Activated naive CD4-positive, alpha-beta T cell treated with anti-CD3 and anti-CD28 coated beads, Interleukin-2, amount 10 ng/mL, durations not matched to agents 7 days and 5 days (primary cell): ENCODE results near the gene ASH1L.
"Not testable (repeated sequence)": the region's sequence is repeated elsewhere in the genome, so short reads cannot be mapped to it uniquely, and the experiment has no call there.

Experiments used
- CTCF ChIA-PET: fragments of 350-600 bp; sonication (Branson Sonifier 250); formaldehyde crosslinking; loops from one replicate; lab custom pipeline; 2021; ENCODE audit warnings: antibody characterized with exemption; lab: Charles Lee
- DNase-seq: peaks from one replicate; pipeline ENCODE4 v3.0.0-alpha.2; 2020
- H3K27ac Mint-ChIP-seq: one replicate; pipeline ENCODE4 v1.8.0; 2021; ENCODE audit warnings: mild to moderate bottlenecking, moderate library complexity, mixed read lengths
- H3K27me3 Mint-ChIP-seq: one replicate; pipeline ENCODE4 v1.8.0; 2021; ENCODE audit warnings: mild to moderate bottlenecking, mixed read lengths
- H3K36me3 Mint-ChIP-seq: one replicate; pipeline ENCODE4 v1.8.0; 2021; ENCODE audit warnings: mixed read lengths
- H3K4me1 Mint-ChIP-seq: one replicate; pipeline ENCODE4 v1.8.0; 2021; ENCODE audit warnings: mixed read lengths
- H3K4me3 Mint-ChIP-seq: one replicate; pipeline ENCODE4 v1.8.0; 2021; ENCODE audit warnings: mild to moderate bottlenecking, moderate library complexity, mixed read lengths
- H3K9me3 Mint-ChIP-seq: one replicate; pipeline ENCODE4 v1.8.0; 2021; ENCODE audit warnings: mixed read lengths

Gene ASH1L

DNA sequence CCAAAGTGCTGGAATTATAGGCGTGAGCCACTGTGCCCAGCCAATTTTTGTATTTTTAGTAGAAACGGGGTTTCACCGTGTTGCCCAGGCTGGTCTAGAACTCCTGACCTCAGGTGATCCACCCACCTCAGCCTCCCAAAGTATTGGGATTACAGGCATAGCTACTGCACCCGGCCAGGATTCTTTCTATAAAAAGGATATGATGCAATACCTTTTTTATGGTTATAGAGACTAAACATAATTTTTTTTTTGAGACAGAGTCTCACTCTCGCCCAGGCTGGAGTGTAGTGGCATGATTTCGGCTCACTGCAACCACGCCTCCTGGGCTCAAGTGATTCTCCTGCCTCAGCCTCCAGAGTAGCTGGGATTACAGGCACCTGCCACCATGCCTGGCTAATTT is 233.7 kb downstream of the ASH1L start:
- not testable (repeated sequence) for H3K4me3 Mint-ChIP-seq, H3K27me3 Mint-ChIP-seq, H3K9me3 Mint-ChIP-seq, DNase-seq, H3K27ac Mint-ChIP-seq
- CTCF ChIA-PET = interaction anchor here (9.5 kb wide), 1 partner anchor 79 kb away, joined by 138 read pairs; no protein-coding TSS in a partner anchor
- Mint-ChIP-seq H3K36me3 (peaks cover 25% of the 10 kb centered on the region), H3K4me1 (peaks cover 22% of the 10 kb centered on the region)

- CTCF ChIA-PET = interaction anchor here (1.4 to 9.5 kb wide), 2 partner anchors 78 to 264 kb away, joined by 3 to 138 read pairs; no protein-coding TSS in a partner anchor
- Mint-ChIP-seq H3K36me3 (peaks cover 20% of the 10 kb centered on the region), H3K27ac (peak overlapping the region; percentile 64), H3K4me1 (peaks cover 22% of the 10 kb centered on the region), H3K27me3 (no peaks in the 10 kb centered on the region), H3K4me3 (no peak overlapping the region), H3K9me3 (no peaks in the 10 kb centered on the region)
- DNase-seq = no peak
Measured at GRCh38 chr1:155327981-155328380, 234.6 kb downstream of the ASH1L start.

GRCh38 chr1:155326631-155327037 is 236.0 kb downstream of the ASH1L start:
- CTCF ChIA-PET = interaction anchor here (9.5 kb wide), 1 partner anchor 77 kb away, joined by 138 read pairs; no protein-coding TSS in a partner anchor
- H3K27me3 Mint-ChIP-seq = no peaks in the 10 kb centered on the region
- H3K4me1 Mint-ChIP-seq = peaks cover 32% of the 10 kb centered on the region
- no peak for DNase-seq
- H3K27ac Mint-ChIP-seq = peak overlapping the region; percentile 37
- H3K9me3 Mint-ChIP-seq = no peaks in the 10 kb centered on the region
- peaks cover 20% of the 10 kb centered on the region for H3K36me3 Mint-ChIP-seq
- no peak overlapping the region for H3K4me3 Mint-ChIP-seq

- Mint-ChIP-seq H3K27me3 (no peaks in the 10 kb centered on the region), H3K4me1 (peaks cover 38% of the 10 kb centered on the region), H3K36me3 (peaks cover 16% of the 10 kb centered on the region), H3K4me3 (peak overlapping the region; percentile 87), H3K9me3 (no peaks in the 10 kb centered on the region), H3K27ac (peak overlapping the region; percentile 25)
- DNase-seq = no peak
- CTCF ChIA-PET = interaction anchor here (9.5 kb wide), 1 partner anchor 76 kb away, joined by 138 read pairs; no protein-coding TSS in a partner anchor
Measured at GRCh38 chr1:155326020-155326526, 236.5 kb downstream of the ASH1L start.

DNA sequence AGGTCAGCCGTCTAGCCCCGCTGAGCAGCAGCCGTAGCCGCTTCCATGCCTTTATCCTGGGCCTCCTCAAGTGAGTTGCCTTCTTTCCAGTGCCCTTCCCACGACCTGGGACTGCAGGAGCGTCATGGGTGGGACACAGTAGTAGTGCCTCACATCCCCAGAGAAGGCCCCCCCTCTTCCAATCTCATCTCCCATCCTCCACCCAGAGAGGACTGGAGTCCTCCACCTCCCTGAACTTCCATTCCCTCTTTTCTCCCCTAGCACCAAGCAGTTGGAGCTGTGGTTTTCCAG is 237.1 kb downstream of the ASH1L start:
- peaks cover 11% of the 10 kb centered on the region for H3K36me3 Mint-ChIP-seq
- H3K27me3 Mint-ChIP-seq = no peaks in the 10 kb centered on the region
- H3K4me1 Mint-ChIP-seq = peaks cover 43% of the 10 kb centered on the region
- DNase-seq = no peak
- H3K27ac Mint-ChIP-seq = no peak overlapping the region
- CTCF ChIA-PET = interaction anchor here (9.5 kb wide), 1 partner anchor 75 kb away, joined by 138 read pairs; no protein-coding TSS in a partner anchor
- peak overlapping the region; percentile 87 for H3K4me3 Mint-ChIP-seq
- no peaks in the 10 kb centered on the region for H3K9me3 Mint-ChIP-seq

DNA sequence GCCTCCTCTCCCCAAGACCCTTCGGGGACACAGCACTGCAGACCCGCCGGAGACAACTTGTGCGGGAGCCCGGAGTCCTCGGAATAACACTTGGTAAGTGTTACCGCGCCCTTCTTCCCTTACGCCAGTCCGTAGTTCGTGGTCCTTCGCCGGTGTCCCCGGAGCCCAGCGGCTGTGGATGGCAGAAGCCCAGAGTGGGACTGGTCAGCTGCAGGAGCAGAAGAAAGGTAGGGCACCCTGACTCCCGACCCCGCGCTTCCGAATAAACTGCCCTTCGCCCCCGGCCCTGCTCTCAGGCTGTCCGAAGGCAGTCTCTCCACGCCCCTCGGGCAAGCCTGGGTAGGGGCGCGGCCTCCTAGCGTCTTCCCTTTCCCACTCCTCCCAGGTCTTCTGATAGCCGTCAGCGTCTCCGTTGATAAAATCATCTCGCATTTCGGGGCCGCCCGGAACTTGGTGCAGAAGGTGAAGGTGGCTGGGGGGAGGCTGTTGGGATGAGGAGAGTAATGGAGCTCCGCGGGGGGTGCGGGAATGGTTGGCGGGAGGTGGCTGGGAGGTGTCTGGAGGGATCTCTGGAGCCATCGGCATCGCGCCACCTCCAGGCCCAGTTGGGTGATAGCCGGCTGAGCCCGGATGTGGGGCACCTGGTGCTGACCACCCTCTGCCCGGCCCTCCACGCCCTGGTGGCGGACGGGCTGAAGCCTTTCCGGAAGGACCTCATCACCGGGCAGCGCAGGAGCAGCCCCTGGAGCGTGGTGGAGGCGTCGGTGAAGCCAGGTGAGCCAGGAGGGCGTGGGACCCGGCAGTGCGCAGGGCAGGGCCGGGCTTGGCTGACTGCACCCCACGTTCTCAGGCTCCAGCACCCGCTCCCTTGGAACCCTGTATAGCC is 237.6 kb downstream of the ASH1L start:
- peak; percentile 50 for DNase-seq

DNA sequence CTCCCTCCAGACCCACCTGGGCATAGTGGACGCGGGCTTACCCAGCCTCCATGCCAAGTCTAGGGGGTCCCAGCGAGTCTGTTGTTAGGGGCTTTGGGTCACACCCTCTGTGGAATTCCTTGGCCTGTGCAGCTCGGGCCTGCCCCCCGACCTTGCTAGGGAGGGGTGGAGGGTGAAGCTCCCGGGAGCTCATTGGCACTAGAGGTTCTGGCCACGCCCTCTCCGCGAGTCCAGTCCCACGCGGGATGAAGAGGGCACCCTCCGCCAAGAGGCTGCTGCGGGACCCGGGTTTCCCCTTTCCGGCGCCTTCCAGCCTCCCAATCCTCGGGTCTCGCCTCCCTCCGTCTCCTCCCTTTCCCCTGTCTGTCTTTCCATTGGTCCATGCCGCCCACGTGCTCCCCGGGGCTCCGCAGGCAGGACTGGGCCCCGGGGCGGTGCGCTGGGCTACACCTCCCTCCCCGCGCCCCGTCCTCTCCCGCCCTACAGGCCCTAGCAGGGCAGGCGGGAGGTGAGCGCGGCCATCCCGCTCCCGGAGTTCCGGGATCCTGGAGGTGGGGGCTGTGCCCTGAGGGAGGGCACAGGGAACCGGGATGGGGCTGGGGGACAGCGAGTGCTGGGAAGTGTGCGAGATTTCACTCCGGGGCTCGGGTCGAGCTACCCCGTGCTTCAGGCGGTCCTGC is 238.4 kb downstream of the ASH1L start:
- peaks cover 57% of the 10 kb centered on the region for H3K4me1 Mint-ChIP-seq
- CTCF ChIA-PET = interaction anchor here (0.6 to 9.5 kb wide), 10 partner anchors 15 to 151 kb away, joined by 3 to 138 read pairs (median 4); partner anchors contain the start of genes CLK2 and KRTCAP2
- peak overlapping the region; percentile 79 for H3K27ac Mint-ChIP-seq
- DNase-seq = peak; percentile 95
- peak overlapping the region; percentile 87 for H3K4me3 Mint-ChIP-seq
- peaks cover 15% of the 10 kb centered on the region for H3K36me3 Mint-ChIP-seq
- H3K9me3 Mint-ChIP-seq = no peaks in the 10 kb centered on the region
- no peaks in the 10 kb centered on the region for H3K27me3 Mint-ChIP-seq

More for the DNA sequence above, 237.6 kb downstream of the ASH1L start:
- H3K27me3 Mint-ChIP-seq = no peaks in the 10 kb centered on the region
- CTCF ChIA-PET = interaction anchor here (1.6 to 9.5 kb wide), 3 partner anchors 58 to 80 kb away, joined by 5 to 138 read pairs (median 6); no protein-coding TSS in a partner anchor
- H3K36me3 Mint-ChIP-seq = peaks cover 11% of the 10 kb centered on the region
- peaks cover 49% of the 10 kb centered on the region for H3K4me1 Mint-ChIP-seq
- H3K27ac Mint-ChIP-seq = peak overlapping the region; percentile 49
- peak overlapping the region; percentile 87 for H3K4me3 Mint-ChIP-seq
- no peaks in the 10 kb centered on the region for H3K9me3 Mint-ChIP-seq

DNA sequence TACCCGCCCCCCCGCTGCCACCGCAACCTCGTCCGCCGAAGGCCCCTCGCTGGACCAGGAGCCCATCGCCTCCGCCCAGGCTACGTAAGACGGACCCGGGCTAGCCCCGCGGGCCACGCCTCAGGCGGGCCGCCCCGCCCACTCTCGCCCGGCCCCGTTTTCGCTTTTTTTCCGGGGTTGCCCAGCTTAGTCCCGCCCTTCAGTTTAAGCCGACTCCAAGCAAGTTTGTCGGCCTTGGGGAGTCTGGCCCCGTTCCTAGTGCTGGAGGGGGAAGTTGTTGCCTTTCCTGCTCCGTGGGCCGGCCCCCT is 238.9 kb downstream of the ASH1L start:
- peaks cover 20% of the 10 kb centered on the region for H3K36me3 Mint-ChIP-seq
- CTCF ChIA-PET = interaction anchor here (0.6 to 9.5 kb wide), 13 partner anchors 11 to 152 kb away, joined by 3 to 138 read pairs (median 4); partner anchors contain the start of genes CLK2 and KRTCAP2
- peaks cover 60% of the 10 kb centered on the region for H3K4me1 Mint-ChIP-seq
- H3K27me3 Mint-ChIP-seq = no peaks in the 10 kb centered on the region
- H3K4me3 Mint-ChIP-seq = peak overlapping the region; percentile 87
- H3K27ac Mint-ChIP-seq = peak overlapping the region; percentile 79
- peak; percentile 90 for DNase-seq
- no peaks in the 10 kb centered on the region for H3K9me3 Mint-ChIP-seq

DNA sequence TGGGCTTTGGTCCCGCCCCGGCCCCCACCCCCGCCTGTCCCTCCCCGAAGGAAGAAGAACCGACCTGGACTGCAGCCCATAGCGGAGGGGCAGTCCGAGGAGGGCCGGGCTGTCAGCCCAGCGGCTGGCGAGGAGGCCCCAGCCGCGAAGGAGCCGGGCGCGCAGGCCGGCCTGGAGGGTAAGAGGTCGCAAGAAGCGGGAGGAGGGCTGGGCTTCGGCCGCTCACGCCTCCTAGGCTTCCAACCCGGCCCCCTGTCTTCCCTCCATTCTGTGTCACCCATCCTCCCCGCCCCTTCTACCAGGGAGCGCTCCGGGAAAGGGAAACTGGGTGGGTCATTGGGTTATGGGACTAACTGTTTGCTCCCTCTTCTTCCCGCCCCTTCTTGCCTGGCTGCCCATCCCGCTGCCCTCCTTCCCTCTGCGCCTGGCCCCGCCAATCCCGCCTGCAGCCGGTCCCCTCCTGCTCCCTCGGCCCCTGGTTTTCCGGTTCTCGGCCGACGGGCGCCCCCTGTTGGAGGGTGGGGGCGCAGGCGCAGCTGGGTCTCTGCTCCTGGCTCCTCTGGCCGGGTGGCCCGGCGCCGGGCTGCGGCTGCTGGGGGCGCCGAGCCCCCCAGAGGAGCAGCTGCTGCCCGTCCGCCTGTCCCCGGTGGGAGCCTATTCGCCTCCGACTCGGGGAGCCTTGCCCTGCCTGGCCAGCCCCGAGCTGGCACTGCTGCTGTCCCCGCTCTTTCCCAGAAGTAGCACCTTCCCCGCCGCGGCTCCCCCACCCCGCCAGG is 239.5 kb downstream of the ASH1L start:
- Mint-ChIP-seq H3K27ac (peak overlapping the region; percentile 79), H3K27me3 (no peaks in the 10 kb centered on the region), H3K4me1 (peaks cover 60% of the 10 kb centered on the region), H3K4me3 (peak overlapping the region; percentile 87), H3K9me3 (no peaks in the 10 kb centered on the region), H3K36me3 (peaks cover 24% of the 10 kb centered on the region)
- CTCF ChIA-PET = interaction anchor here (0.8 to 9.5 kb wide), 15 partner anchors 12 to 262 kb away, joined by 3 to 138 read pairs (median 4); partner anchors contain the start of genes CLK2, FDPS and KRTCAP2
- peak; percentile 89 for DNase-seq

DNA sequence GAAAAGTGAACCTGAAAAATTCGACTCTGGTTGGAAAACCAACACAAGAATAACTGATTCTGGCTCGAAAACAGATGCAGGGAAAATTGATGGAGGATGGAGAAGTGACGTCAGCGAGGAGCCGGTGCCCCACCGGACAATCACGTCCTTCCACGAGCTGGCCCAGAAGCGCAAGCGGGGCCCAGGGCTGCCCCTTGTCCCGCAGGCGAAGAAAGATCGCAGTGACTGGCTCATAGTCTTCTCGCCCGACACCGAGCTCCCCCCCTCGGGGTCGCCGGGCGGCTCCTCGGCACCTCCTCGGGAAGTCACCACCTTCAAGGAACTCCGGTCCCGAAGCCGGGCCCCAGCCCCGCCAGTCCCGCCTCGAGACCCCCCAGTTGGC is 240.0 kb downstream of the ASH1L start:
- H3K4me3 Mint-ChIP-seq = peak overlapping the region; percentile 64
- no peak overlapping the region for H3K27ac Mint-ChIP-seq
- peak; percentile 50 for DNase-seq
- no peaks in the 10 kb centered on the region for H3K9me3 Mint-ChIP-seq
- H3K27me3 Mint-ChIP-seq = no peaks in the 10 kb centered on the region
- CTCF ChIA-PET = interaction anchor here (0.8 to 9.5 kb wide), 10 partner anchors 10 to 263 kb away, joined by 3 to 138 read pairs (median 4); partner anchors contain the start of genes FDPS and SCAMP3
- H3K4me1 Mint-ChIP-seq = peaks cover 59% of the 10 kb centered on the region
- H3K36me3 Mint-ChIP-seq = peaks cover 29% of the 10 kb centered on the region

- no peak overlapping the region for H3K27ac Mint-ChIP-seq
- peaks cover 32% of the 10 kb centered on the region for H3K36me3 Mint-ChIP-seq
- CTCF ChIA-PET = interaction anchor here (0.8 to 9.5 kb wide), 9 partner anchors 9 to 264 kb away, joined by 3 to 138 read pairs (median 3); partner anchors contain the start of genes FDPS and SCAMP3
- no peaks in the 10 kb centered on the region for H3K27me3 Mint-ChIP-seq
- peaks cover 56% of the 10 kb centered on the region for H3K4me1 Mint-ChIP-seq
- H3K4me3 Mint-ChIP-seq = peak overlapping the region; percentile 64
- DNase-seq = no peak
- H3K9me3 Mint-ChIP-seq = no peaks in the 10 kb centered on the region
Measured at GRCh38 chr1:155321639-155322503, 240.7 kb downstream of the ASH1L start.
